Natural killer cell (primary cell): Measurements from ENCODE around the gene CKM. TPM values are rescaled to one million over a fixed set of nuclear protein-coding genes. Genes with fewer than 3 reads are reported as not detected.

Source experiments
- ATAC-seq, 3 donors: fragments of 150-1000 bp in 2 of 3; fragments of 200-7000 bp in 1 of 3; cut with Tn5 transposase; 1 replicate in 1 of 3; 2 replicates in 2 of 3; pipeline ENCODE4 v1.10.0; 2021; ENCODE audit warnings: mild to moderate bottlenecking in 2 of 3, moderate library complexity in 2 of 3
- DNase-seq, 2 donors: peaks; one replicate each; pipeline versions ENCODE4 v3.0.0 to v3.0.0-alpha.2; 2013 to 2021; ENCODE audit warnings: mixed read lengths in 1 of 2
- H3K27ac ChIP-seq: one replicate; pipeline ENCODE4 v1.5.1; 2013; ENCODE audit warnings: mild to moderate bottlenecking, low read length
- H3K27me3 ChIP-seq: one replicate; pipeline ENCODE4 v1.6.1; 2013; ENCODE audit warnings: low read length; ENCODE audit not compliant: control insufficient read depth, insufficient read depth
- H3K36me3 ChIP-seq: one replicate; pipeline ENCODE4 v1.6.1; 2013; ENCODE audit warnings: low read length; ENCODE audit not compliant: control insufficient read depth, insufficient read depth
- H3K4me1 ChIP-seq: one replicate; pipeline ENCODE4 v1.6.1; 2013; ENCODE audit warnings: low read length; ENCODE audit not compliant: control insufficient read depth, insufficient read depth
- H3K4me3 ChIP-seq: one replicate; pipeline ENCODE4 v1.5.1; 2013; ENCODE audit warnings: low read length
- H3K9me3 ChIP-seq: one replicate; pipeline ENCODE4 v1.6.1; 2013; ENCODE audit warnings: low read length; ENCODE audit not compliant: control insufficient read depth, insufficient read depth
- H3K27ac Mint-ChIP-seq, 2 donors: one replicate each; pipeline ENCODE4 v1.8.0; 2022; ENCODE audit warnings: mild to moderate bottlenecking in 2 of 2, mixed read lengths in 2 of 2, moderate library complexity in 1 of 2
- H3K27me3 Mint-ChIP-seq, 2 donors: one replicate each; pipeline ENCODE4 v1.8.0; 2022; ENCODE audit warnings: low read depth in 2 of 2, mixed read lengths in 2 of 2
- H3K36me3 Mint-ChIP-seq: one replicate; pipeline ENCODE4 v1.8.0; 2022; ENCODE audit warnings: mixed read lengths
- H3K4me1 Mint-ChIP-seq, 2 donors: one replicate each; pipeline ENCODE4 v1.8.0; 2022; ENCODE audit warnings: mixed read lengths in 2 of 2
- H3K4me3 Mint-ChIP-seq: one replicate; pipeline ENCODE4 v1.8.0; 2022; ENCODE audit warnings: mild to moderate bottlenecking, moderate library complexity, mixed read lengths
- H3K9me3 Mint-ChIP-seq, 2 donors: one replicate each; pipeline ENCODE4 v1.8.0; 2022; ENCODE audit warnings: mixed read lengths in 2 of 2
- CTCF ChIP-seq: fragments of 200-600 bp; IDR thresholded peaks from one replicate; pipeline ENCODE4 v1.8.0; 2022; ENCODE audit warnings: antibody characterized with exemption
- WGBS: methylation state at CpG from one replicate; pipeline ENCODE4 v1.1.7; 2013; ENCODE audit warnings: missing lambda C conversion rate; ENCODE audit not compliant: insufficient coverage; 5-methylcytosine and 5-hydroxymethylcytosine counted together
- intact Hi-C: fragments of 100-400 bp; cut with micrococcal nuclease; formaldehyde crosslinking; loops from one replicate; pipeline ENCODE4 v1.14.2; 2022
- total RNA-seq, 4 donors: library from RNA; stranded (reverse); fragments of 120-200 nt in 1 of 4; gene quantifications; one replicate each; pipeline versions ENCODE4 v1.2.3 to v1.2.4, GENCODE V29; 2013 to 2022

Gene CKM
- not detected for total RNA-seq
- 0.16 TPM for total RNA-seq (2013)

- TF ChIP-seq CTCF = no peak
- no peak within 1 kb of the TSS for H3K4me3 ChIP-seq
- no peaks in the 10 kb centered on the region for H3K9me3 ChIP-seq
- 49% methylated on average over 13 of the region's 15 CpGs for WGBS
- DNase-seq (no peak), ATAC-seq (no peak)
- Mint-ChIP-seq H3K27me3 (peaks cover 11 to 31% of the 10 kb centered on the region in 2 donors), H3K9me3 (no peaks in the 10 kb centered on the region), H3K36me3 (no peaks in the 10 kb centered on the region), H3K4me3 (no peak within 1 kb of the TSS), H3K4me1 (peaks cover 0 to 5% of the 10 kb centered on the region in 2 donors), H3K27ac (no peak within 1 kb of the TSS)
- H3K36me3 ChIP-seq = no peaks in the 10 kb centered on the region
- intact Hi-C loops = no loop called here
- H3K27ac ChIP-seq = no peak within 1 kb of the TSS
- H3K4me1 ChIP-seq = no peaks in the 10 kb centered on the region
- H3K27me3 ChIP-seq = peaks cover 13% of the 10 kb centered on the region
Observed at GRCh38 chr19:45322744-45323281, at the start of gene CKM. TSS of gene CKM (minus strand) at chr19:45322875. CDS start at chr19:45319713, 3,162 bp downstream.

- Histone ChIP-seq H3K36me3 (no peaks in the 10 kb centered on the region), H3K4me3 (peak within 1 kb of the TSS; percentile 75), H3K27me3 (no peaks in the 10 kb centered on the region), H3K27ac (peak within 1 kb of the TSS; percentile 77), H3K9me3 (no peaks in the 10 kb centered on the region), H3K4me1 (peaks cover 15% of the 10 kb centered on the region)
- 4% methylated on average over 54 of the region's 55 CpGs for WGBS
- Mint-ChIP-seq H3K27me3 (peaks cover 0 to 4% of the 10 kb centered on the region in 2 donors), H3K9me3 (no peaks in the 10 kb centered on the region), H3K4me1 (peaks cover 6 to 10% of the 10 kb centered on the region in 2 donors), H3K27ac (peak within 1 kb of the TSS; percentile 88 to 89), H3K36me3 (no peaks in the 10 kb centered on the region), H3K4me3 (peak within 1 kb of the TSS; percentile 91)
- DNase-seq = peak; percentile 100
- intact Hi-C loops = loop anchor here (2.0 kb wide), 1 partner anchor 36 kb away; the partner anchor contains the start of gene POLR1G
- no peak for TF ChIP-seq CTCF
- ATAC-seq = peak; percentile 98 to 99 (median 98)
Observed at GRCh38 chr19:45370410-45371204, 47.9 kb upstream of the CKM start, which contains the start of gene ERCC2. TSS of gene ERCC2 (minus strand) at chr19:45370573. CDS start at chr19:45370540, 33 bp downstream.

- 98% methylated on average over 11 of the region's 11 CpGs for WGBS
- no peaks in the 10 kb centered on the region for H3K36me3 Mint-ChIP-seq
- H3K9me3 ChIP-seq = no peaks in the 10 kb centered on the region
- intact Hi-C loops = no loop called here
- H3K27me3 Mint-ChIP-seq = peaks cover 0 to 3% of the 10 kb centered on the region in 2 donors
- peak overlapping the region; percentile 13 for H3K4me3 Mint-ChIP-seq
- H3K4me3 ChIP-seq = no peak overlapping the region
- peaks cover 15% of the 10 kb centered on the region for H3K4me1 ChIP-seq
- H3K9me3 Mint-ChIP-seq = no peaks in the 10 kb centered on the region
- no peak for DNase-seq
- H3K27ac Mint-ChIP-seq = no peak overlapping the region
- H3K27me3 ChIP-seq = no peaks in the 10 kb centered on the region
- no peak overlapping the region for H3K27ac ChIP-seq
- no peak for TF ChIP-seq CTCF
- peaks cover 3% of the 10 kb centered on the region for H3K36me3 ChIP-seq
- no peak for ATAC-seq
- peaks cover 6 to 10% of the 10 kb centered on the region in 2 donors for H3K4me1 Mint-ChIP-seq
Observed at GRCh38 chr19:45368737-45369340, 46.2 kb upstream of the CKM start.
